GM19372 (cell line): ENCODE measurements around the gene SPATA31E1.
"Not testable (repeated sequence)": the region's sequence is repeated elsewhere in the genome, so short reads cannot be mapped to it uniquely, and the experiment has no call there.

ENCODE experiments used
- ATAC-seq: cut with Tn5 transposase; IDR thresholded peaks from one replicate; pipeline ENCODE4 v1.9.1; 2021; ENCODE audit warnings: mild to moderate bottlenecking, low read depth, moderate library complexity; ENCODE audit not compliant: unreplicated experiment

Gene SPATA31E1

GRCh38 chr9:87919013-87919412 is 36.3 kb downstream of the SPATA31E1 start:
- ATAC-seq: not testable (repeated sequence)

- ATAC-seq: not testable (repeated sequence)
Observed at GRCh38 chr9:87921561-87921960, 38.9 kb downstream of the SPATA31E1 start.

- ATAC-seq: not testable (repeated sequence)
Observed at GRCh38 chr9:87923012-87923411, 40.3 kb downstream of the SPATA31E1 start.

- ATAC-seq: not testable (repeated sequence)
Observed at GRCh38 chr9:87924851-87925250, 42.2 kb downstream of the SPATA31E1 start.

GRCh38 chr9:87929152-87929551 is 46.5 kb downstream of the SPATA31E1 start:
- ATAC-seq: not testable (repeated sequence)

GRCh38 chr9:87934444-87934843 is 51.8 kb downstream of the SPATA31E1 start:
- not testable (repeated sequence) for ATAC-seq

- ATAC-seq: not testable (repeated sequence)
Observed at GRCh38 chr9:87937352-87937751, 54.7 kb downstream of the SPATA31E1 start.

GRCh38 chr9:87937918-87938317 is 55.2 kb downstream of the SPATA31E1 start:
- not testable (repeated sequence) for ATAC-seq

GRCh38 chr9:87938336-87938735 is 55.7 kb downstream of the SPATA31E1 start:
- ATAC-seq: not testable (repeated sequence)
